GM18873 (cell line): ENCODE data around the gene MCRS1.
"Not testable (repeated sequence)": the region's sequence is repeated elsewhere in the genome, so short reads cannot be mapped to it uniquely, and the experiment has no call there.

Experiments
- ATAC-seq: cut with Tn5 transposase; IDR thresholded peaks from one replicate; pipeline ENCODE4 v1.9.1; 2021; ENCODE audit warnings: mild to moderate bottlenecking, moderate library complexity, moderate number of reproducible peaks; ENCODE audit not compliant: unreplicated experiment, low FRiP score

The MCRS1 gene

GRCh38 chr12:49542592-49543160 lies 25.3 kb downstream of the MCRS1 start:
- no peak for ATAC-seq

GRCh38 chr12:49541911-49542505 lies 25.9 kb downstream of the MCRS1 start:
- no peak for ATAC-seq

GRCh38 chr12:49541140-49541861 lies 26.6 kb downstream of the MCRS1 start:
- no peak for ATAC-seq

GRCh38 chr12:49540229-49541139 lies 27.5 kb downstream of the MCRS1 start:
- no peak for ATAC-seq

GRCh38 chr12:49539406-49540228 lies 28.3 kb downstream of the MCRS1 start:
- no peak for ATAC-seq

- ATAC-seq, result no peak
Observed at GRCh38 chr12:49538510-49539403, 29.2 kb downstream of the MCRS1 start, which contains the start of gene KCNH3. Gene KCNH3, plus strand, starts transcription at chr12:49539030. Its CDS starts 387 bp downstream, at chr12:49539417.

GRCh38 chr12:49537752-49538509 lies 30.0 kb downstream of the MCRS1 start:
- no peak for ATAC-seq

- ATAC-seq, result no peak
Observed at GRCh38 chr12:49537231-49537751, 30.7 kb downstream of the MCRS1 start.

GRCh38 chr12:49536526-49537071 lies 31.3 kb downstream of the MCRS1 start:
- no peak for ATAC-seq

GRCh38 chr12:49535921-49536525 lies 31.9 kb downstream of the MCRS1 start:
- no peak for ATAC-seq

GRCh38 chr12:49534731-49535278 lies 33.1 kb downstream of the MCRS1 start:
- ATAC-seq, result no peak

- not testable (repeated sequence) for ATAC-seq
Observed at GRCh38 chr12:49534122-49534521, 33.8 kb downstream of the MCRS1 start.

GRCh38 chr12:49533331-49533730 lies 34.6 kb downstream of the MCRS1 start:
- ATAC-seq, result no peak

GRCh38 chr12:49531745-49532144 lies 36.2 kb downstream of the MCRS1 start:
- no peak for ATAC-seq

GRCh38 chr12:49529414-49529813 lies 38.5 kb downstream of the MCRS1 start:
- no peak for ATAC-seq

GRCh38 chr12:49527361-49528130 lies 40.4 kb downstream of the MCRS1 start:
- ATAC-seq, result no peak
